GM12878 (cell line): Measurements from ENCODE around the gene CCNA2. TPM values are rescaled to one million over a fixed set of nuclear protein-coding genes. Genes with fewer than 3 reads are reported as not detected.

Experiments
- ATAC-seq: fragments of 200-7000 bp; cut with Tn5 transposase; 3 replicates; pipeline ENCODE4 v1.9.1; 2020; ENCODE audit warnings: mild to moderate bottlenecking, moderate library complexity
- BruUV-seq: library from RNA; stranded (reverse); fragments of 400-500 nt; replicated peaks from 2 replicates; lab custom pipeline; 2021; lab: Mats Ljungman, UMichigan
- CTCF ChIA-PET: fragments of 300-600 bp; sonication (Branson Sonifier 250); formaldehyde crosslinking; extraction: SDS; loops from one replicate; lab custom pipeline; 2021; ENCODE audit warnings: inconsistent platforms; lab: Yijun Ruan, JAX
- POLR2A ChIA-PET: fragments of 350-600 bp; formaldehyde crosslinking; extraction: SDS; loops from one replicate; lab custom pipeline; 2021; ENCODE audit warnings: inconsistent platforms; lab: Charles Lee
- RAD21 ChIA-PET: fragments of 300-600 bp; sonication (Branson Sonifier 250); formaldehyde crosslinking; loops from one replicate; lab custom pipeline; 2023; ENCODE audit warnings: antibody characterized with exemption; ENCODE audit not compliant: unreplicated experiment; lab: Charles Lee
- SMC1A ChIA-PET: fragments of 300-600 bp; sonication (Branson Sonifier 250); formaldehyde crosslinking; loops from one replicate; lab custom pipeline; 2023; ENCODE audit not compliant: unreplicated experiment, uncharacterized antibody; lab: Charles Lee
- DNase-seq: peaks from one replicate; pipeline ENCODE4 v3.0.0-alpha.2; 2011; ENCODE audit warnings: low read depth, low spot score
- FAIRE-seq: peaks from 3 replicates; lab custom pipeline; 2011; peaks lifted over from hg19 to GRCh38; lab: Jason Lieb, UNC
- H2AFZ ChIP-seq: 2 replicates; pipeline ENCODE4 v1.6.0; 2011; ENCODE audit warnings: low read depth, low read length, control low read depth; ENCODE audit not compliant: control insufficient read depth
- H3K27ac ChIP-seq: 2 replicates; pipeline ENCODE4 v1.5.1; 2011; ENCODE audit warnings: control low read depth; ENCODE audit not compliant: control insufficient read depth, insufficient read depth
- H3K27me3 ChIP-seq, 2 experiments: replicated peaks in 1 of 2; 2 replicates each; pipeline versions ENCODE4 v1.6.0 to v1.6.1; 2011; ENCODE audit warnings: low read length in 1 of 2; ENCODE audit not compliant: control insufficient read depth in 2 of 2, insufficient read depth in 2 of 2
- H3K36me3 ChIP-seq, 2 experiments: 2 replicates each; pipeline ENCODE4 v1.5.1; 2011; ENCODE audit warnings: low read length in 1 of 2; ENCODE audit not compliant: control insufficient read depth in 2 of 2, insufficient read depth in 2 of 2
- H3K4me1 ChIP-seq: 2 replicates; pipeline ENCODE4 v1.6.1; 2011; ENCODE audit warnings: mild to moderate bottlenecking, low read length, moderate library complexity, mixed read lengths; ENCODE audit not compliant: control insufficient read depth, insufficient read depth
- H3K4me2 ChIP-seq: 2 replicates; pipeline ENCODE4 v1.6.0; 2011; ENCODE audit warnings: control low read depth; ENCODE audit not compliant: control insufficient read depth, insufficient read depth
- H3K4me3 ChIP-seq: fragments of 200-600 bp; sonication (generic); 2 replicates; pipeline ENCODE4 v1.5.1; 2016
- H3K79me2 ChIP-seq: 2 replicates; pipeline ENCODE4 v1.6.0; 2011; ENCODE audit warnings: low read length; ENCODE audit not compliant: control insufficient read depth, insufficient read depth
- H3K9ac ChIP-seq: 2 replicates; pipeline ENCODE4 v1.8.0; 2011; ENCODE audit warnings: low read length, control low read depth, mixed read lengths; ENCODE audit not compliant: control insufficient read depth, insufficient read depth
- H3K9me3 ChIP-seq: replicated peaks from 3 replicates; pipeline ENCODE4 v1.5.1; 2011; ENCODE audit warnings: mild to moderate bottlenecking, low read length; ENCODE audit not compliant: control insufficient read depth, insufficient read depth
- H4K20me1 ChIP-seq: 2 replicates; pipeline ENCODE4 v1.6.0; 2011; ENCODE audit not compliant: control insufficient read depth, insufficient read depth
- BHLHE40 ChIP-seq, 2 experiments: fragments of 450-650 bp in 1 of 2; IDR thresholded peaks; 2 replicates each; pipeline ENCODE4 v1.6.1; 2011 to 2017; ENCODE audit warnings: low read depth in 2 of 2, borderline replicate concordance in 1 of 2, improper control_type of control experiment in 1 of 2, low read length in 1 of 2, mild to moderate bottlenecking in 1 of 2
- CREB1 ChIP-seq: IDR thresholded peaks from 2 replicates; pipeline ENCODE4 v1.6.1; 2012; ENCODE audit warnings: low read depth, mild to moderate bottlenecking, inconsistent platforms
- E4F1 ChIP-seq: fragments of 450-650 bp; IDR thresholded peaks from 2 replicates; pipeline ENCODE4 v1.6.1; 2018; ENCODE audit warnings: borderline replicate concordance, mild to moderate bottlenecking; ENCODE audit not compliant: partially characterized antibody
- EED ChIP-seq: sonication (generic); IDR thresholded peaks from 2 replicates; pipeline ENCODE4 v1.6.1; 2016; ENCODE audit warnings: antibody characterized with exemption, low read depth
- EP300 ChIP-seq, 2 experiments: fragments of 150-350 bp in 1 of 2; IDR thresholded peaks; 2 replicates each; pipeline ENCODE4 v1.6.1; 2011 to 2012; ENCODE audit warnings: low read depth in 2 of 2, low read length in 2 of 2, borderline replicate concordance in 1 of 2, improper control_type of control experiment in 1 of 2, inconsistent platforms in 1 of 2; ENCODE audit not compliant: control insufficient read depth in 1 of 2
- GATAD2B ChIP-seq: fragments of 450-650 bp; conservative IDR thresholded peaks from 2 replicates; pipeline ENCODE4 v1.6.1; 2017; ENCODE audit warnings: low read depth, mild to moderate bottlenecking, moderate library complexity
- HDAC2 ChIP-seq: fragments of 200-600 bp; sonication (generic); IDR thresholded peaks from 2 replicates; pipeline ENCODE4 v1.6.1; 2017
- IKZF1 ChIP-seq: fragments of 450-650 bp; conservative IDR thresholded peaks from 2 replicates; pipeline ENCODE4 v1.6.1; 2017; ENCODE audit warnings: antibody characterized with exemption, mild to moderate bottlenecking
- IKZF2 ChIP-seq, 2 experiments: fragments of 450-650 bp; IDR thresholded peaks; 2 replicates each; pipeline ENCODE4 v1.6.1; 2017; ENCODE audit warnings: mild to moderate bottlenecking in 2 of 2, moderate library complexity in 2 of 2
- JUNB ChIP-seq: IDR thresholded peaks from 2 replicates; pipeline ENCODE4 v1.6.1; 2016; ENCODE audit warnings: antibody characterized with exemption, mild to moderate bottlenecking
- JUND ChIP-seq: IDR thresholded peaks from 2 replicates; pipeline ENCODE4 v1.6.1; 2012; ENCODE audit warnings: low read depth, mild to moderate bottlenecking, low read length, improper control_type of control experiment, moderate library complexity
- MAX ChIP-seq: IDR thresholded peaks from 2 replicates; pipeline ENCODE4 v1.6.1; 2012; ENCODE audit warnings: low read depth, low read length, improper control_type of control experiment
- MTA2 ChIP-seq: fragments of 450-650 bp; IDR thresholded peaks from 2 replicates; pipeline ENCODE4 v1.6.1; 2016; ENCODE audit warnings: low read depth, mild to moderate bottlenecking, moderate library complexity
- MXI1 ChIP-seq: fragments of 150-350 bp; IDR thresholded peaks from 2 replicates; pipeline ENCODE4 v1.6.1; 2011; ENCODE audit warnings: low read depth, mild to moderate bottlenecking, inconsistent platforms, low read length, improper control_type of control experiment
- NFXL1 ChIP-seq: fragments of 450-650 bp; IDR thresholded peaks from 2 replicates; pipeline ENCODE4 v1.6.1; 2017; ENCODE audit warnings: antibody characterized with exemption, mild to moderate bottlenecking, borderline replicate concordance
- PKNOX1 ChIP-seq: fragments of 450-650 bp; IDR thresholded peaks from 2 replicates; pipeline ENCODE4 v1.6.1; 2016; ENCODE audit warnings: mild to moderate bottlenecking
- RAD51 ChIP-seq: fragments of 450-650 bp; IDR thresholded peaks from 2 replicates; pipeline ENCODE4 v1.6.1; 2016; ENCODE audit warnings: moderate library complexity, mild to moderate bottlenecking, inconsistent platforms
- SMARCA5 ChIP-seq: fragments of 450-650 bp; IDR thresholded peaks from 2 replicates; pipeline ENCODE4 v1.6.1; 2017; ENCODE audit warnings: mild to moderate bottlenecking
- STAT1 ChIP-seq: fragments of 450-650 bp; conservative IDR thresholded peaks from 2 replicates; pipeline ENCODE4 v1.6.1; 2014; ENCODE audit warnings: antibody characterized with exemption, mild to moderate bottlenecking
- TCF12 ChIP-seq: IDR thresholded peaks from 2 replicates; pipeline ENCODE4 v1.6.1; 2011; ENCODE audit warnings: low read depth, mild to moderate bottlenecking, low read length
- WRNIP1 ChIP-seq: IDR thresholded peaks from 2 replicates; pipeline ENCODE4 v1.6.1; 2011; ENCODE audit warnings: low read depth, low read length, improper control_type of control experiment, borderline replicate concordance
- ZNF207 ChIP-seq: fragments of 450-650 bp; IDR thresholded peaks from 2 replicates; pipeline ENCODE4 v1.6.1; 2014; ENCODE audit warnings: antibody characterized with exemption, mild to moderate bottlenecking, borderline replicate concordance
- ZNF622 ChIP-seq: fragments of 450-650 bp; IDR thresholded peaks from 2 replicates; pipeline ENCODE4 v1.6.1; 2017; ENCODE audit warnings: mild to moderate bottlenecking, inconsistent platforms
- WGBS: methylation state at CpG from one replicate; pipeline ENCODE4 v1.1.6; 2016; ENCODE audit warnings: low lambda C conversion rate; ENCODE audit not compliant: insufficient replicate concordance, insufficient coverage; ENCODE audit errors: missing lambda C conversion rate; 5-methylcytosine and 5-hydroxymethylcytosine counted together
- in situ Hi-C: fragments of 300-500 bp; cut with MboI; formaldehyde crosslinking; loops from 9 replicates; pipeline ENCODE4 v1.14.3; 2018; ENCODE audit warnings: mixed read lengths
- intact Hi-C: fragments of 100-400 bp; cut with micrococcal nuclease; formaldehyde crosslinking; loops from one replicate; pipeline ENCODE4 v1.14.2; 2022; ENCODE audit not compliant: unreplicated experiment
- polyA plus RNA-seq, 11 experiments: library from polyadenylated mRNA; depleted of rRNA in 4 of 11; unstranded in 6 of 11; stranded (reverse) in 5 of 11; fragments of >200 nt; fragmentation: Nextera tagmentation in 4 of 11; fragmentation: Illumina TruSeq in 1 of 11; extraction: Ambion mirVana in 4 of 11; extraction: Trizol in 1 of 11; gene quantifications; 1 replicate in 1 of 11; 2 replicates in 10 of 11; pipeline versions ENCODE4 v1.2.1 to v1.2.3, GENCODE V29; 2011 to 2016; ENCODE audit warnings: inconsistent platforms in 2 of 11, missing spikeins in 2 of 11, low read depth in 1 of 11
- total RNA-seq, 4 experiments: library from RNA; depleted of rRNA in 3 of 4; stranded (reverse); fragments of >200 nt in 3 of 4; fragmentation: Illumina TruSeq in 1 of 4; extraction: Trizol in 1 of 4; gene quantifications; 2 replicates each; pipeline versions ENCODE4 v1.2.1 to v1.2.3, GENCODE V29; 2013 to 2021

Gene CCNA2
- total and polyA plus RNA-seq, 10 of the 15 experiments (the other 5 are each of a cell fraction or from before 2014, with no cell fraction given): 21.8 to 153 (median 94.5) TPM

GRCh38 chr4:121777625-121778024 is 46.1 kb downstream of the CCNA2 start:
- DNase-seq: no peak
- RAD21 ChIA-PET: interaction anchor here (1.0 to 4.0 kb wide), 8 partner anchors 11 to 66 kb away, joined by 3 to 28 read pairs (median 4); partner anchors contain the start of gene EXOSC9
- no peak overlapping the region for H3K27ac ChIP-seq
- peak; percentile 75 for ATAC-seq
- H3K4me1 ChIP-seq: peaks cover 12% of the 10 kb centered on the region
- POLR2A ChIA-PET: interaction anchor here (0.9 to 3.6 kb wide), 6 partner anchors 13 to 91 kb away, joined by 3 to 19 read pairs (median 6); partner anchors contain the start of gene EXOSC9
- no peak overlapping the region for H3K4me3 ChIP-seq
- H4K20me1 ChIP-seq: no peaks in the 10 kb centered on the region; the same call in 1 of the 2 replicates
- H3K36me3 ChIP-seq: no peaks in the 10 kb centered on the region
- peak overlapping the region; percentile 65; the same call in 1 of the 2 replicates for H3K4me2 ChIP-seq
- SMC1A ChIA-PET: interaction anchor here (0.7 to 3.9 kb wide), 17 partner anchors 8 to 313 kb away, joined by 3 to 36 read pairs (median 5); partner anchors contain the start of genes BBS7, CCNA2, EXOSC9 and SMIM43
- H3K9me3 ChIP-seq: no peaks in the 10 kb centered on the region
- peak overlapping the region; percentile 37; the same call in 1 of the 2 replicates for H2AFZ ChIP-seq
- FAIRE-seq: no peak
- H3K27me3 ChIP-seq: no peaks in the 10 kb centered on the region; a peak in 1 of 4 replicates
- no TSS peak for BruUV-seq
- CTCF ChIA-PET: interaction anchor here (0.5 to 1.9 kb wide), 7 partner anchors 8 to 203 kb away, joined by 3 to 7 read pairs (median 6); no protein-coding TSS in a partner anchor
- H3K9ac ChIP-seq: no peak overlapping the region
- in situ Hi-C loops (no loop called here), intact Hi-C loops (no loop called here)
- 33% methylated on average over 3 of the region's 3 CpGs for WGBS
- no peaks in the 10 kb centered on the region for H3K79me2 ChIP-seq
- no peak for TF ChIP-seq JUND
- peak; percentile 56 for TF ChIP-seq JUNB
- no peak for TF ChIP-seq ZNF207
- no peak for TF ChIP-seq PKNOX1
- peak; percentile 76 for TF ChIP-seq IKZF1
- no peak for TF ChIP-seq CREB1
- no peak for TF ChIP-seq HDAC2
- TF ChIP-seq EP300 (IDR thresholded peaks at IDR 0.05; ENCODE audit: borderline replicate concordance in 1 of 2, control insufficient read depth in 1 of 2, low read depth in 2 of 2, low read length in 2 of 2): no peak
- no peak for TF ChIP-seq RAD51
- peak; percentile 45; the same call in 1 of the 2 replicates for TF ChIP-seq GATAD2B
- no peak for TF ChIP-seq MAX
- TF ChIP-seq EED: peak; percentile 35; the same call in 1 of the 2 replicates
- TF ChIP-seq ZNF622: no peak
- TF ChIP-seq NFXL1: no peak
- peak; percentile 36; the same call in 1 of the 2 replicates for TF ChIP-seq MTA2
- TF ChIP-seq MXI1: no peak
- no peak for TF ChIP-seq STAT1
- TF ChIP-seq SMARCA5: no peak
- no peak for TF ChIP-seq WRNIP1
- peak; percentile 58 to 76; a peak in 2 of 4 replicates for TF ChIP-seq IKZF2 (IDR thresholded peaks at IDR 0.05)
- no peak for TF ChIP-seq E4F1
- peak in 1 of 2 experiments; percentile 34; a peak in 1 of 4 replicates for TF ChIP-seq BHLHE40 (IDR thresholded peaks at IDR 0.05; ENCODE audit: borderline replicate concordance in 1 of 2, low read depth in 2 of 2, low read length in 1 of 2)
- 0 out of 2 replicates have a peak, but pooled peaks have one; percentile 15 for TF ChIP-seq TCF12
